Mesothelial cell of epicardium (in vitro differentiated cells): Measurements from ENCODE around the gene GCAT. TPM values are rescaled to one million over a fixed set of nuclear protein-coding genes. Genes with fewer than 3 reads are reported as not detected.

Experiments
- DNase-seq, 2 experiments: peaks; one replicate each; pipeline ENCODE4 v3.0.0; 2021; ENCODE audit warnings: low spot score in 2 of 2; ENCODE audit not compliant: unreplicated experiment in 2 of 2
- H3K27ac Mint-ChIP-seq: 2 replicates; pipeline ENCODE4 v1.8.0; 2021; ENCODE audit warnings: mixed read lengths
- H3K27me3 Mint-ChIP-seq: 2 replicates; pipeline ENCODE4 v1.8.0; 2021; ENCODE audit warnings: low read depth, mixed read lengths
- H3K36me3 Mint-ChIP-seq: 2 replicates; pipeline ENCODE4 v1.8.0; 2021; ENCODE audit warnings: mixed read lengths
- H3K4me1 Mint-ChIP-seq: 2 replicates; pipeline ENCODE4 v1.8.0; 2021; ENCODE audit warnings: mixed read lengths
- H3K4me3 Mint-ChIP-seq: 2 replicates; pipeline ENCODE4 v1.8.0; 2021; ENCODE audit warnings: mild to moderate bottlenecking, moderate library complexity, mixed read lengths
- H3K9me3 Mint-ChIP-seq: 2 replicates; pipeline ENCODE4 v1.8.0; 2021; ENCODE audit warnings: mixed read lengths
- total RNA-seq: library from RNA; stranded (reverse); gene quantifications from 3 replicates; pipeline ENCODE4 v1.2.1, GENCODE V29; 2021
- TF ChIP-seq, protein P1 (sequence below): fragments of 200-600 bp; sonication (generic); IDR thresholded peaks from one replicate; pipeline ENCODE4 v1.5.0; 2021; ENCODE audit warnings: antibody characterized with exemption; ENCODE audit not compliant: unreplicated experiment

GCAT gene
- total RNA-seq, 1 donor from 2014 or later: 12.5 TPM

DNA sequence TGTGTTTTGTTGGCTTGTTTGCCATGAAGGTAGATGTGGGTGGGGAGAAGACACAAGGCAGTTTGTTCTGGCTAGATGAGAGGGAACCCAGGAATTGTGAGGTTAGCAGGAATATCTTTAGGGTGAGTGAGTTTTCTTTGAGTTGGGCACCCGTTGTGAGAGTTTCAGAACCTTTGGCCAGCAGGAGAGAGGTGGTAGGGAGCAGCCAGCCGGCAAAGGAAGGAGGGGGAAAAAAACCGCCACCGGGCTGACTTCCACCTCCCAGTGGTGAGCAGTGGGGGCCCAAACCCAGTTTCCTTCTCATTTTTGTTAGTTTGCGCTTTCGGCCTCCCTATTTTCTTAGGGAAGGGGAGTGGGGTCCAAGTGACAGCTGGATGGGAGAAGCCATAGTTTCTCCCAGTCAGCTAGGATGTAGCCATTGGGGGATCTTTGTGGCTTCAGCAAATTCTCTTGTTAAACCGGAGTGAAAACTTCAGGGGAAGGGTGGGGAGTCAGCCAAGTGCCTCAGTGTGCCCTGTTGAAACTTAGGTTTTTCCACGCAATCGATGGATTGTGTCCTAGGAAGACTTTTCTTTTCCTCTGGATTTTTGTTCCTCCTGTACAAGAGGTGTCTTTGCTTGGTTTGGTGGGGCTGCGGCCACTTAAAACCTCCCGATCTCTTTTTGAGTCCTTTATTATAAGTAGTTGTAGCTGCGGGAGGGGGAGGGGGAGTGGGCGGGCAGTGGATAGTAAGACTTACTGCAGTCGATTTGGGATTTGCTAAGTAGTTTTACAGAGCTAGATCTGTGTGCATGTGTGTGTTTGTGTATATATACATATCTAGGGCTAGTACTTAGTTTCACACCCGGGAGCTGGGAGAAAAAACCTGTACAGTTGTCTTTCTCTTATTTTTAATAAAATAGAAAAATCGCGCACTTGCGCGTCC is 1.1 kb upstream of the GCAT start:
- TF ChIP-seq, protein P1, sequence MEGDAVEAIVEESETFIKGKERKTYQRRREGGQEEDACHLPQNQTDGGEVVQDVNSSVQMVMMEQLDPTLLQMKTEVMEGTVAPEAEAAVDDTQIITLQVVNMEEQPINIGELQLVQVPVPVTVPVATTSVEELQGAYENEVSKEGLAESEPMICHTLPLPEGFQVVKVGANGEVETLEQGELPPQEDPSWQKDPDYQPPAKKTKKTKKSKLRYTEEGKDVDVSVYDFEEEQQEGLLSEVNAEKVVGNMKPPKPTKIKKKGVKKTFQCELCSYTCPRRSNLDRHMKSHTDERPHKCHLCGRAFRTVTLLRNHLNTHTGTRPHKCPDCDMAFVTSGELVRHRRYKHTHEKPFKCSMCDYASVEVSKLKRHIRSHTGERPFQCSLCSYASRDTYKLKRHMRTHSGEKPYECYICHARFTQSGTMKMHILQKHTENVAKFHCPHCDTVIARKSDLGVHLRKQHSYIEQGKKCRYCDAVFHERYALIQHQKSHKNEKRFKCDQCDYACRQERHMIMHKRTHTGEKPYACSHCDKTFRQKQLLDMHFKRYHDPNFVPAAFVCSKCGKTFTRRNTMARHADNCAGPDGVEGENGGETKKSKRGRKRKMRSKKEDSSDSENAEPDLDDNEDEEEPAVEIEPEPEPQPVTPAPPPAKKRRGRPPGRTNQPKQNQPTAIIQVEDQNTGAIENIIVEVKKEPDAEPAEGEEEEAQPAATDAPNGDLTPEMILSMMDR: no peak
- H3K9me3 Mint-ChIP-seq: no peaks in the 10 kb centered on the region
- H3K27ac Mint-ChIP-seq: peak overlapping the region; percentile 80
- DNase-seq: no peak
- H3K27me3 Mint-ChIP-seq: no peaks in the 10 kb centered on the region
- peaks cover 46% of the 10 kb centered on the region for H3K4me1 Mint-ChIP-seq
- H3K36me3 Mint-ChIP-seq: no peaks in the 10 kb centered on the region
- peak overlapping the region; percentile 80 for H3K4me3 Mint-ChIP-seq

DNA sequence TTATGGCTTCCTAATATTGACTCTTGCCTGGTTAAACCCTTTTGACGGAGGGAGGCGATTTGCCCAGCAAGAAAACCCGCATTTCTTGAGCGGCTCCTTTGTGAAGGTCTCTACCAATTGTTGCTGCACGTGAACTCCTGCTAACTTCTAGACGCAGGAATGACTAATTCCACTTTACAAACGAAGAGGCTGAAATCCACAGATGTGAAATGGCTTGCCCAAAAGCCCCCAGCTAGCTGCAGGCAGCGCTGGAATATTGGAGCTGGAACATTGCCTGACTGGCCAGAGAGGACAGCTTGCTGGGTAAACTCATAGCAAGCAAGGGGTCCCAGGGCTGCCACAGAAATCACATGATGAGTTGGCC is 542 bp downstream of the GCAT start:
- Mint-ChIP-seq H3K27ac (peak overlapping the region; percentile 88), H3K4me1 (peaks cover 38% of the 10 kb centered on the region), H3K9me3 (no peaks in the 10 kb centered on the region), H3K27me3 (no peaks in the 10 kb centered on the region), H3K4me3 (peak overlapping the region; percentile 80), H3K36me3 (peaks cover 1% of the 10 kb centered on the region)
- TF ChIP-seq, protein P1: no peak
- DNase-seq: no peak

DNA sequence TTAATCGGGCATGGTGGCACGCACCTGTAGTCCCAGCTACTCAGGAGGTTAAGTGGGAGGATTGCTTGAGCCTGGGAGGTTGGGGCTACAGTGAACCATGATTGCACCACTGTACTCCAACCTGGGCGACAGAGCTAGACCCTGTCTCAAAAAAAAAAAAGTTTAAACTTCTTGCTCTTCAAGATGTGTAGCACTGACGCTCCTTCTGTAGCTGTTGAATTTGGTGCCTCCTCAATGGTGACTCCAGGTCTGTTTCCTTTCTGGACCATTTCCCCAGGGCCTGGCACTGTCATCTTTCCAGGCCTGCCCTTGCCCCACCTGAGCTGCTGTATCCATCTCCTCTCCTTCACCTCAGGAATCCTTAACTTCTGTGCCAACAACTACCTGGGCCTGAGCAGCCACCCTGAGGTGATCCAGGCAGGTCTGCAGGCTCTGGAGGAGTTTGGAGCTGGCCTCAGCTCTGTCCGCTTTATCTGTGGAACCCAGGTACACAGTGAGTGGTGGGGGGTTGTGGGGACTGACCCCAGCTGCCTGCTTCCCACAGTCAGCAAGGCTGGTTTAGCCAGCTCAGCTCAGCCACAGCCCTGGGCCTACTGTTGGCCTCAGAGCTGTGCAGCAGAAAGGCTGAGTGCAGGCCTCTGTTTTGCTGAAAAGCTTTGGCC is 2.1 kb downstream of the GCAT start:
- H3K27me3 Mint-ChIP-seq: no peaks in the 10 kb centered on the region
- TF ChIP-seq, protein P1: no peak
- no peak overlapping the region for H3K27ac Mint-ChIP-seq
- H3K4me3 Mint-ChIP-seq: peak overlapping the region; percentile 36
- DNase-seq: no peak
- no peaks in the 10 kb centered on the region for H3K9me3 Mint-ChIP-seq
- H3K4me1 Mint-ChIP-seq: peaks cover 27% of the 10 kb centered on the region
- H3K36me3 Mint-ChIP-seq: peaks cover 4% of the 10 kb centered on the region

DNA sequence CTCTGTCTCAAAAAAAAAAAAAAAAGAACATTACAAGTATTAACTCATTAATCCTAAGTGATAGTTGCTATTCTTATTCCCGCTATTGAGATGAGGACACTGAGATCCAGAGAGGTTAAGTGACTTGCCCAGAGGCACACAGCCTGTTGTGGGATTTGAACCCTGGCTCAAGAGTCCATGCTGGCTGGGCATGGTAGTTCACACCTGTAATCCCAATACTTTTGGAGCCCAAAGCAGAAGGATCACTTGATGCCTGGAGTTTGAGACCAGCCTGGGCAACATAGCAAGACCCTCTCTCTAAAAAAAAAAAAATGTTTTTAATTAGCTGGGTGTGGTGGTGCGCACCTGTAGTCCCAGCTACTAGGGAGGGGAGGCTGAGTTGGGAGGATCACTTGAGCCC is 4.1 kb downstream of the GCAT start:
- peaks cover 4% of the 10 kb centered on the region for H3K36me3 Mint-ChIP-seq
- peaks cover 13% of the 10 kb centered on the region for H3K4me1 Mint-ChIP-seq
- H3K9me3 Mint-ChIP-seq: no peaks in the 10 kb centered on the region
- no peak overlapping the region for H3K27ac Mint-ChIP-seq
- DNase-seq: no peak
- TF ChIP-seq, protein P1: no peak
- no peaks in the 10 kb centered on the region for H3K27me3 Mint-ChIP-seq
- no peak overlapping the region for H3K4me3 Mint-ChIP-seq

DNA sequence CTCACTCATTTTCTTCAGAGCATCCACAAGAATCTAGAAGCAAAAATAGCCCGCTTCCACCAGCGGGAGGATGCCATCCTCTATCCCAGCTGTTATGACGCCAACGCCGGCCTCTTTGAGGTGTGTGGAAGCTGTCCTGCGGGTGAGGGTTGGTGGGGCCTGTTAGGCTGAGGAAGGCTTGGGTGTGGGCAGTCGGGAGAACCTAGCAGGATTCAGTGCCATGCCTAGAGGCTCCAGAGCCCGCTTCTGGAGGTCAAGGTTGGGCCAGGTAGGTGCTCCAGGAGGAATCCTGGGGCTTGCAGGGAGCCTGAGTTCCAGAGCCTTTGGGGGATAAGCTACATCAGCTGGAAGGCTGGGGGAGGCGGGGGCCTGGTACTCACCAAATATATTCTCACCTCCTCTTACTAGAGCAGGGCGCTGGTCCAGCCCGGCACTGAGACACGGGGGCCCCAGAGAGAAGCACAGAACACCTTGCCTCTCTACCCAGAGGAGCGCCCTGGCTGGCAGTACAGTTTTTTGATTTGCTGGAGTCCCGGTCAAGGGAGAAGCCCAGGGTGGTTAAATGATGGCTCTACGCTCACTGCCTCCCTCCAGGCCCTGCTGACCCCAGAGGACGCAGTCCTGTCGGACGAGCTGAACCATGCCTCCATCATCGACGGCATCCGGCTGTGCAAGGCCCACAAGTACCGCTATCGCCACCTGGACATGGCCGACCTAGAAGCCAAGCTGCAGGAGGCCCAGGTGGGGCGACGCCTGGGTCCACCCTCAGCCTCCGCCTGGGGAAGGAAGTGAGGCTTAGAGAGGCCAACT is 5.3 kb downstream of the GCAT start:
- Mint-ChIP-seq H3K4me1 (peaks cover 20% of the 10 kb centered on the region), H3K36me3 (peaks cover 4% of the 10 kb centered on the region), H3K9me3 (no peaks in the 10 kb centered on the region), H3K27ac (no peak overlapping the region), H3K27me3 (no peaks in the 10 kb centered on the region), H3K4me3 (no peak overlapping the region)
- TF ChIP-seq, protein P1: no peak
- DNase-seq: no peak
